Measurements from ENCODE around the gene TTC21A. TPM values are rescaled to one million over a fixed set of nuclear protein-coding genes. Genes with fewer than 3 reads are reported as not detected.

TTC21A gene
- total RNA-seq, 1 experiment from 2014 or later, result 5.6 TPM

DNA sequence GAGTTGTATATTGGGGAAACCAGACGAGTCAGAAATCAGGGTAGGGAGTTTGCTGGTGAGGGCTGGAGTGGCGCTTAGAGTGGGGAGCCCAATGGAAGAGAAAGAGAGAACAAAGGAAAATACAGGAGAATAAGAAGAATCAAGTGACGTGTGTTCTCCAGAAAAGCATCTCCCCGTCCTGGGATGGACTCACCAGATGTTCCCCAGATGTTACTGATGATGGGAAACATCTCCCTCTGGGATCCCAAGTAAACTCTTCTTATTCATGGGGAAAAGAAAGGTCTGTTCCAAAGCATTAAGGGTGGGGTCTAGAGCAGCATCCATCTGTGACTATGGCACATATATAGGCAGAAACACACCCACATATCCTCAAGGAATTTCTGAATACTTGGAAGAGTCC lies 48.9 kb downstream of the TTC21A start:
- Histone ChIP-seq H3K36me3 (ENCODE audit: control insufficient read depth in 1 of 2, insufficient read depth in 2 of 2, low read length in 2 of 2) (no peaks in the 10 kb centered on the region), H3K27ac (ENCODE audit: low read depth, low read length) (no peak overlapping the region), H3K79me2 (ENCODE audit: insufficient read depth, low read length) (peaks cover 12% of the 10 kb centered on the region), H3K4me2 (ENCODE audit: low read length) (no peak overlapping the region), H3K9ac (ENCODE audit: low read length) (no peak overlapping the region), H3K9me3 (ENCODE audit: control insufficient read depth in 1 of 2, insufficient read depth in 1 of 2, low read depth in 1 of 2, low read length in 2 of 2) (no peaks in the 10 kb centered on the region), H3K4me1 (ENCODE audit: control insufficient read depth in 1 of 2, insufficient read depth in 2 of 2, low read length in 2 of 2) (peaks cover 20 to 26% of the 10 kb centered on the region in 2 experiments), H3K27me3 (ENCODE audit: insufficient read depth, low read length) (no peaks in the 10 kb centered on the region), H2AFZ (ENCODE audit: low read depth, low read length, poor library complexity, severe bottlenecking) (no peak overlapping the region), H3K4me3 (replicated peaks in 1 of 2; ENCODE audit: low read depth in 1 of 2, low read length in 2 of 2) (no peak overlapping the region), H3K9me2 (ENCODE audit: insufficient read depth) (no peaks in the 10 kb centered on the region), H4K20me1 (ENCODE audit: insufficient read depth) (peaks cover 4% of the 10 kb centered on the region; the same call in 1 of the 2 replicates)
- ATAC-seq (no peak), DNase-seq (ENCODE audit: low read depth, low spot score) (no peak)
- ChIA-PET POLR2A (no interaction called here), RAD21 (ENCODE audit: low non-redundant PET in 1 of 2, low total read pairs in 2 of 2, uncharacterized antibody in 2 of 2, unreplicated experiment in 2 of 2) (no interaction called here), CTCF (no interaction called here)
- BruUV-seq (replicated peaks), result no TSS peak
- TF ChIP-seq SIN3A (IDR thresholded peaks at IDR 0.05; ENCODE audit: low read depth) (no peak), EGR1 (IDR thresholded peaks at IDR 0.05; ENCODE audit: low read depth) (no peak), SRF (IDR thresholded peaks at IDR 0.05; ENCODE audit: low read depth) (no peak), CEBPB (IDR thresholded peaks at IDR 0.05; ENCODE audit: low read depth) (no peak), CTCF (IDR thresholded peaks at IDR 0.05 in 2 of 3, conservative IDR thresholded peaks at IDR 0.05 in 1 of 3; ENCODE audit: borderline replicate concordance in 1 of 3, insufficient read depth in 1 of 3, low read depth in 2 of 3, low read length in 2 of 3) (no peak), YY1 (IDR thresholded peaks at IDR 0.05; ENCODE audit: extremely low read depth, insufficient replicate concordance, low read depth, low read length) (no peak), RAD21 (IDR thresholded peaks at IDR 0.05; ENCODE audit: low read depth) (no peak), POLR2A (IDR thresholded peaks at IDR 0.05; ENCODE audit: borderline replicate concordance, extremely low read depth, insufficient read depth, insufficient read length) (no peak), ELF1 (IDR thresholded peaks at IDR 0.05; ENCODE audit: borderline replicate concordance, low read depth) (no peak), FOSL1 (IDR thresholded peaks at IDR 0.05; ENCODE audit: low read depth) (no peak), POLR2AphosphoS5 (IDR thresholded peaks at IDR 0.05; ENCODE audit: low read depth, low read length) (no peak), CBX3 (IDR thresholded peaks at IDR 0.05; ENCODE audit: low read depth) (no peak), REST (IDR thresholded peaks at IDR 0.05; ENCODE audit: low read depth) (no peak), ZNF274 (IDR thresholded peaks at IDR 0.05; ENCODE audit: low read depth, low read length) (no peak)
- TF ChIP-seq, protein P1, sequence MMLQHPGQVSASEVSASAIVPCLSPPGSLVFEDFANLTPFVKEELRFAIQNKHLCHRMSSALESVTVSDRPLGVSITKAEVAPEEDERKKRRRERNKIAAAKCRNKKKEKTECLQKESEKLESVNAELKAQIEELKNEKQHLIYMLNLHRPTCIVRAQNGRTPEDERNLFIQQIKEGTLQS (IDR thresholded peaks at IDR 0.05), result no peak
- intact Hi-C loops (cut with micrococcal nuclease), result no loop called here

Data from HCT116 (cell line).